ENCODE results near the gene COL4A1.

The COL4A1 gene

DNA sequence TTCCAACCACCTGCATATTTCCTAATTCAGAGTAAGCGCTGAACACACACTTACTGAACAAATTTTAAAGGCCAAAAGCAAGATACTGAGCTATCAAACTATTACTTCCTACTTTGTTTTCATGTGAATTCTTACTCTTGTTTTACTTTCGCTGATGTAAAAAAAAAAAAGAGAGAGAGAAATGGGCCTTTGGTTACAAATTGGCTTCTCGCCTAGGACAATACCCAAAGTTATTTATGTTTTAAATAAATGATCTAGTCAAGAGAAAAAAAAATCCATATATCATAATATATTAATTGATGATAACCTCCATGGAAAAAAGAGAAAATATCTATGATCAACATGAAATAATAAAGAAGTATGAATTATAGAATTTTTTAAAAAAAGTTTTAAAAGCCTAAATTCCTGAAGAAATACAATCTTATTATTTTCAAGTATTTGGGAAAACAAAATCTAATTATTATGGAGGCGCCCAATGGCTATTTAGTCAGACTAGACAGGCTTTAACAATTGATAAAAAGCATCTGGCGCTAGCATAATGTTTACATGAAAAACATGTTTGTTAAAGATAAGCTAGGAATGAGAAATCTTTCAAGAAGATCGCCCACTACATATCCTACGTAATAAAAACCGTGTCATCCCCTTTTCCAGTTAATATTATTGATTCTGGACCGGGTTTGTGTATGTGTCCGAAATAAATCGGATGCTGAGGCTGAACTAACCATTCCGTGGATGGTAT is 9.0 kb downstream of the COL4A1 start:
- TF ChIP-seq, protein P1, sequence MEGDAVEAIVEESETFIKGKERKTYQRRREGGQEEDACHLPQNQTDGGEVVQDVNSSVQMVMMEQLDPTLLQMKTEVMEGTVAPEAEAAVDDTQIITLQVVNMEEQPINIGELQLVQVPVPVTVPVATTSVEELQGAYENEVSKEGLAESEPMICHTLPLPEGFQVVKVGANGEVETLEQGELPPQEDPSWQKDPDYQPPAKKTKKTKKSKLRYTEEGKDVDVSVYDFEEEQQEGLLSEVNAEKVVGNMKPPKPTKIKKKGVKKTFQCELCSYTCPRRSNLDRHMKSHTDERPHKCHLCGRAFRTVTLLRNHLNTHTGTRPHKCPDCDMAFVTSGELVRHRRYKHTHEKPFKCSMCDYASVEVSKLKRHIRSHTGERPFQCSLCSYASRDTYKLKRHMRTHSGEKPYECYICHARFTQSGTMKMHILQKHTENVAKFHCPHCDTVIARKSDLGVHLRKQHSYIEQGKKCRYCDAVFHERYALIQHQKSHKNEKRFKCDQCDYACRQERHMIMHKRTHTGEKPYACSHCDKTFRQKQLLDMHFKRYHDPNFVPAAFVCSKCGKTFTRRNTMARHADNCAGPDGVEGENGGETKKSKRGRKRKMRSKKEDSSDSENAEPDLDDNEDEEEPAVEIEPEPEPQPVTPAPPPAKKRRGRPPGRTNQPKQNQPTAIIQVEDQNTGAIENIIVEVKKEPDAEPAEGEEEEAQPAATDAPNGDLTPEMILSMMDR (IDR thresholded peaks at IDR 0.05; ENCODE audit: extremely low read depth, missing control alignments): no peak
- no peak for DNase-seq (ENCODE audit: low spot score)

DNA sequence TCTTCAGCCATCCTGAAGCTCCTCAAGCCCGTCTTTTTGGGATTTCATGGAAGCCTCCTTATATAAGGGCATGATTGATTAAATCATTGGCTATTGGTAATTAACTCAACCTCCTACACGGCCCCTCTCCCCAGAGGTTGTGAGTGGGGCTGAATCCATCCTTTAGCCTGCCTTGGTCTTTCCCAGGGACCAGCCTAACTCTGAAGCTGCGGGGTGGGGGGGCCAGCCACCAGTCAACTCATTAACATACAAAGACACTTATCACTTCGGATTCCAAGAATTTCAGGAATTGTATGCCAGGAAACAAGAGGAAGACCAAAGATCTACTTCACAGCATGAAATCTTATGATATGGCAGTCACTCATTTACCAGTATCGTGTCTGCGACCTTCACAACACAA is 9.9 kb downstream of the COL4A1 start:
- TF ChIP-seq, protein P1 (IDR thresholded peaks at IDR 0.05; ENCODE audit: extremely low read depth, missing control alignments): no peak
- no peak for DNase-seq (ENCODE audit: low spot score)

DNA sequence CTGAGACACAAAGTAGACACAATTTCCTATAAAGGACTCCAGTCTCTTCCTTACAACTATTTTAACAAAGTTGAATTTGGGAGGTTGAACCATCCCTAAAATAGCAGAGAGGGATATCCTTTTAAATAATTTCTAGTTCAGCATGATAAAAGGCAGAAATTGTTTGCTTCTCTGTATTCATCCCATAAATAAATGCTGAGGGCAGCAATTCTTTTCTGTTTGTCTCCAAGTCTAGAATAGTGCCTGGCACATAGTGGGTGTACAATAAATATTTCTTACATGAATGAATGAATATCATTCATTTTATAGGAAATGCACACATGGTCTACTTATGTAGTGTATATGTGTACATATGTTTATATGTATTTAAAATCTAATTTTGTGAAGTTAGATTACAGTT is 12.3 kb downstream of the COL4A1 start:
- TF ChIP-seq, protein P1 (IDR thresholded peaks at IDR 0.05; ENCODE audit: extremely low read depth, missing control alignments): no peak
- DNase-seq (ENCODE audit: low spot score): no peak

DNA sequence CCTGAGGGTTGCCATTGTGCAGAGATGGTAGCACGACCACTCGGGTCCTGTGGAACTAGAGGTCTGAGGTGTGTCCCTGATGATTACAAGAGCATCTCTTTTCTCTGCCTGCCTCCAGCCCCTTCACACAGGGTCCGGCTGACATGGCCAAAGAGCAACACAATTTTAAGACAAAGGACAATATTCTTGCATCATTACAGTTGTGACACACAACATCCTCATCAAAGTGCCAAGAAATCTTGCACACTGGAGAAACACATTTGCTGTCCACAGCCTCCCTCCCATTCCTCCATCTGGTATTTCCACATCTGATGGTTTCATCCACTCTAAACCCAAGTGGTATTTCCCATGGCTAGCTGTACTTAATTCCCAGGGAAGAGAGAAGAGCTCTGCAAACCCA is 12.8 kb downstream of the COL4A1 start:
- no peak for DNase-seq (ENCODE audit: low spot score)
- TF ChIP-seq, protein P1 (IDR thresholded peaks at IDR 0.05; ENCODE audit: extremely low read depth, missing control alignments): no peak

DNA sequence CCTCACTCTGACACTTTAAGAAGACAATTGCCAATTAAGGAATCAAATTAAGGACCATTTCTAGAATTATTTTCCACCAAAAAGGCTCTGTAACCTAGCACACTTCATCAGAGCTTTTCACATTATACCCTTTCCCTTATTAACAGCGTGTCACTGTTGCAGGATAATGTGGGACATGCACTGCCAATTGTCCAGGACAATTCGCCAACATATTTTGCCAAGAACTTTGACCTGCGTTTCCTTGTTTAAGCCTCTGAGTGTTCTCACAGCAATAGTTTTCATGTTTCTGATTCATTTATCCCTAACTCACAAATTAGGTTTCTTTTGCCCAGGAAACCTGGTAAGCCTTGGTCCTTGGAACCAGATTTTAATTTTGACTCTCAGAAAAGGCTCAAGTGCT is 13.3 kb downstream of the COL4A1 start:
- DNase-seq (ENCODE audit: low spot score): no peak
- TF ChIP-seq, protein P1 (IDR thresholded peaks at IDR 0.05; ENCODE audit: extremely low read depth, missing control alignments): no peak

DNA sequence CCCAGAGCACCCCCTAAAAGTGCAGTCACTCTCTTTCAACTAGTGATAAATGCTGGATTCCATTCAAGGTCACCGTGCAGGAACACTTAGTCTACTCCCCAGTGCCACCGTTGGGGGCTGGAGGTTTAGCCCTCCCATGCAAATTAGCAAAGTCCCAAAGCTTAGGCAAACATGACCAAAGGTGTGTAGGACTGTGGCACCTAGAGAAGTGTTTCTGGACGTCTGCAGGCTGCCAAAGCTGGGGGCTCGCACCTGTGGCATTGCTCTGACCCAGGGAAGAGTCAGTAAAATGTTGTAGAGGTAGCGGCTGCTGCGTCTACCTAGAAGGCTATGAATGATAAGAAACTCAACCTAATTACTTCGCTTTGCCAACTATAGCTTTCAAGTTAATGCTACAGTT is 13.9 kb downstream of the COL4A1 start:
- TF ChIP-seq, protein P1 (IDR thresholded peaks at IDR 0.05; ENCODE audit: extremely low read depth, missing control alignments): no peak

DNA sequence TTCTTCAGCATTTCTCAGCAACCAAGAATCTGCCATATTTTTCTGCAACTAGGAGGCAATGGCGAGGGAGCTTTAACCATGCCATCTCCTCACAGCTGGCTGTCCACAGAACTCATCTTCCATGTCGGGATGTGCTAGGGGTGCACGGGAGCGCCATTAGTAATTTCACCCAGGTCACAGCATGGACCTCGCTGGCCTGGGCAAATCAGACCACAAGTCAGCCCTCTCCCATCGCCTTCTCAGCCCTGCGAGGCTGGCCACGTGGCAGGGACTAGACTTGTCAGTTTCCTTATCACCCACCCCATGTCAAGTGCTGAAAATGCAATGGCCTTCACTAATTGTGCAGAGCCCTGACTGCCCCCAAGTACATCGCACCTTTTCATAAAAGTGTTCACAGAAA is 15.7 kb downstream of the COL4A1 start:
- TF ChIP-seq, protein P1 (IDR thresholded peaks at IDR 0.05; ENCODE audit: extremely low read depth, missing control alignments): no peak

More for the DNA sequence above, 13.9 kb downstream of the COL4A1 start:
- DNase-seq (ENCODE audit: low spot score): no peak

More for the DNA sequence above, 15.7 kb downstream of the COL4A1 start:
- no peak for DNase-seq (ENCODE audit: low spot score)
